Mesenchymal stem cell (in vitro differentiated cells and primary cell): Measurements from ENCODE around the gene MRPL19.
A peak's percentile ranks its signal among the peaks of the same experiment; 100 is the strongest.

Source experiments
- DNase-seq: peaks from one replicate; pipeline ENCODE4 v3.0.0-alpha.2; 2013
- H2AFZ ChIP-seq: one replicate; pipeline ENCODE4 v1.6.1; 2013; ENCODE audit warnings: low read depth, mild to moderate bottlenecking, control low read depth, inconsistent platforms, low read length, moderate library complexity
- H2AK5ac ChIP-seq: 2 replicates; pipeline ENCODE4 v1.6.1; 2013; ENCODE audit warnings: low read length, moderate library complexity, mild to moderate bottlenecking, inconsistent platforms; ENCODE audit not compliant: severe bottlenecking
- H2BK120ac ChIP-seq: one replicate; pipeline ENCODE4 v1.6.1; 2013; ENCODE audit warnings: low read depth, mild to moderate bottlenecking, inconsistent platforms, low read length, moderate library complexity
- H2BK12ac ChIP-seq, 2 experiments: one replicate each; pipeline ENCODE4 v1.6.1; 2013; ENCODE audit warnings: inconsistent platforms in 2 of 2, low read length in 2 of 2, mild to moderate bottlenecking in 2 of 2, moderate library complexity in 2 of 2, control low read depth in 1 of 2
- H2BK15ac ChIP-seq: one replicate; pipeline ENCODE4 v1.6.1; 2013; ENCODE audit warnings: mild to moderate bottlenecking, low read depth, inconsistent platforms; ENCODE audit not compliant: poor library complexity, severe bottlenecking
- H2BK5ac ChIP-seq: 2 replicates; pipeline ENCODE4 v1.6.1; 2013; ENCODE audit warnings: low read depth, mild to moderate bottlenecking, low read length, control low read depth, inconsistent platforms; ENCODE audit not compliant: poor library complexity, severe bottlenecking
- H3K14ac ChIP-seq, 2 experiments: one replicate each; pipeline ENCODE4 v1.6.1; 2013; ENCODE audit warnings: inconsistent platforms in 2 of 2, low read length in 2 of 2, control low read depth in 1 of 2, mild to moderate bottlenecking in 1 of 2, moderate library complexity in 1 of 2
- H3K18ac ChIP-seq, 2 experiments: one replicate each; pipeline ENCODE4 v1.6.1; 2013; ENCODE audit warnings: inconsistent platforms in 2 of 2, low read length in 2 of 2, control low read depth in 1 of 2, low read depth in 1 of 2, mild to moderate bottlenecking in 1 of 2
- H3K23ac ChIP-seq, 2 experiments: one replicate each; pipeline ENCODE4 v1.6.1; 2013; ENCODE audit warnings: inconsistent platforms in 2 of 2, low read length in 2 of 2, mild to moderate bottlenecking in 2 of 2, moderate library complexity in 2 of 2, control low read depth in 1 of 2
- H3K27ac ChIP-seq: 2 replicates; pipeline ENCODE4 v1.5.1; 2013; ENCODE audit warnings: mild to moderate bottlenecking, moderate library complexity, low read length, control low read depth, inconsistent platforms; ENCODE audit not compliant: poor library complexity, severe bottlenecking
- H3K27me3 ChIP-seq, 2 experiments: 2 replicates each; pipeline versions ENCODE4 v1.6.1 to v1.7.0; 2013; ENCODE audit warnings: low read length in 2 of 2, mild to moderate bottlenecking in 2 of 2, moderate library complexity in 2 of 2, control low read depth in 1 of 2, inconsistent platforms in 1 of 2; ENCODE audit not compliant: control insufficient read depth in 1 of 2, insufficient read depth in 1 of 2
- H3K36me3 ChIP-seq, 2 experiments: 2 replicates each; pipeline versions ENCODE4 v1.6.1 to v1.7.0; 2013; ENCODE audit warnings: low read length in 2 of 2, control low read depth in 1 of 2, inconsistent platforms in 1 of 2, low read depth in 1 of 2, mild to moderate bottlenecking in 1 of 2; ENCODE audit not compliant: insufficient read depth in 2 of 2, control insufficient read depth in 1 of 2
- H3K4ac ChIP-seq, 2 experiments: one replicate each; pipeline ENCODE4 v1.6.1; 2013; ENCODE audit warnings: inconsistent platforms in 2 of 2, low read length in 2 of 2, mild to moderate bottlenecking in 2 of 2, moderate library complexity in 2 of 2, control low read depth in 1 of 2, low read depth in 1 of 2
- H3K4me1 ChIP-seq: 2 replicates; pipeline ENCODE4 v1.6.1; 2013; ENCODE audit warnings: low read depth, low read length, control low read depth; ENCODE audit not compliant: control insufficient read depth, insufficient read depth
- H3K4me2 ChIP-seq: 2 replicates; pipeline ENCODE4 v1.6.1; 2013; ENCODE audit warnings: low read length, mild to moderate bottlenecking, inconsistent platforms; ENCODE audit not compliant: poor library complexity, severe bottlenecking
- H3K4me3 ChIP-seq, 2 experiments: 2 replicates each; pipeline versions ENCODE4 v1.5.1 to v1.7.0; 2013; ENCODE audit warnings: low read length in 2 of 2, mild to moderate bottlenecking in 2 of 2, control low read depth in 1 of 2, low read depth in 1 of 2; ENCODE audit not compliant: insufficient read depth in 1 of 2
- H3K79me1 ChIP-seq: replicated peaks from 2 replicates; pipeline ENCODE4 v1.6.1; 2013; ENCODE audit warnings: mild to moderate bottlenecking, control low read depth, low read length, inconsistent platforms; ENCODE audit not compliant: poor library complexity, severe bottlenecking
- H3K9ac ChIP-seq: 2 replicates; pipeline ENCODE4 v1.7.0; 2013; ENCODE audit warnings: mild to moderate bottlenecking, low read length, moderate library complexity
- H3K9me3 ChIP-seq: 2 replicates; pipeline ENCODE4 v1.7.0; 2013; ENCODE audit warnings: mild to moderate bottlenecking, low read length; ENCODE audit not compliant: control insufficient read depth
- H4K8ac ChIP-seq: one replicate; pipeline ENCODE4 v1.6.1; 2013; ENCODE audit warnings: inconsistent platforms, mild to moderate bottlenecking, low read length, moderate library complexity
- H4K91ac ChIP-seq: one replicate; pipeline ENCODE4 v1.6.1; 2013; ENCODE audit warnings: mild to moderate bottlenecking, low read length, inconsistent platforms
- WGBS: methylation state at CpG from one replicate; pipeline ENCODE4 v1.1.7; 2013; ENCODE audit warnings: mixed read lengths; 5-methylcytosine and 5-hydroxymethylcytosine counted together

The MRPL19 gene

DNA sequence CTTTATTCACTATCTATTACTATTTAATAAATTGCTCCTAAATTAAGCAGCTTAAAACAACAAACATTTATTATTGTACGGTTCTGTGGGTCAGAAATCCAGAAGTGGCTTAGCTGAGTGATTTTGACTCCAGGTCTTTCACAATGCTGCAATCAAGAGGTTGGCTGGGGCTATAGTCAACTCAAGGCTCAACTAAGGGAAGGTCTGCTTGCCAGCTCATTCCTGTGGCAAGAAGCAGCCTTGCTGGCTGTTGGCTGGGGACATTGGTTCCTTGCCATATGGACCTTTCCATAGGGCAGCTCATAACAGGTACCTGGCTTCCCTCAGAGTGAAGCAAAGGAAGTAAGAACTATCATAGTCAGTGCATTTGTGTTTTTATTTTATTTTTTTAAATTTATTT is 5.0 kb upstream of the MRPL19 start:
- no peaks in the 10 kb centered on the region for H3K9me3 ChIP-seq
- no peak overlapping the region for H2AFZ ChIP-seq
- no peak for DNase-seq
- 100% methylated on average over 1 of the region's 1 CpG for WGBS
- H3K23ac ChIP-seq = no peak overlapping the region
- H3K36me3 ChIP-seq = no peaks in the 10 kb centered on the region
- H3K79me1 ChIP-seq = peaks cover 4% of the 10 kb centered on the region
- peaks cover 2% of the 10 kb centered on the region for H3K4me1 ChIP-seq
- no peak overlapping the region for H3K4ac ChIP-seq
- no peak overlapping the region for H2AK5ac ChIP-seq
- H3K4me3 ChIP-seq = no peak overlapping the region
- H2BK5ac ChIP-seq = no peak overlapping the region
- H4K91ac ChIP-seq = no peak overlapping the region
- no peak overlapping the region for H3K18ac ChIP-seq
- no peak overlapping the region for H3K14ac ChIP-seq
- no peak overlapping the region for H3K27ac ChIP-seq
- H4K8ac ChIP-seq = no peak overlapping the region
- no peak overlapping the region for H3K9ac ChIP-seq
- no peak overlapping the region for H2BK15ac ChIP-seq
- H2BK120ac ChIP-seq = no peak overlapping the region
- H2BK12ac ChIP-seq = no peak overlapping the region
- peaks cover 9 to 12% of the 10 kb centered on the region in 2 experiments for H3K27me3 ChIP-seq
- H3K4me2 ChIP-seq = no peak overlapping the region

DNA sequence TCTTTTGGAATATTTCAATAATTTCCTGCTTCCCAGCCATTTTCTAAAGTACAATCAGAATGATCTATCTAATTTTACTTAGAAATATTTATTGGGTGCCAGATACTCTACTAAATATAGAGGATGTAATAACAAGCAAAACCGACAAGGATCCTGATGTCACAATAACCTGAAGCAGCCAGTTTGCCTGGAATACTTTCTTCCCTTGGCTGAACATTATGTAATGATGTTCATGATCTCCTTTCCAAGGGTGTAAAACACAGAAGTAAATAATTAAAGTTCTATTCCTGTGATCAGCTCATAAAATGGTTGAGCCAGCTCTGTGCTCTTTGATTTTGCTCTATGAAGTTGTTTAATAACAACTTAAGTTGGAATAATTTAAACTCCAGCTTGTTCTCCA is 2.6 kb upstream of the MRPL19 start:
- Histone ChIP-seq H4K91ac (no peak overlapping the region), H4K8ac (no peak overlapping the region), H2BK15ac (no peak overlapping the region), H3K9me3 (no peaks in the 10 kb centered on the region), H3K27ac (no peak overlapping the region), H3K27me3 (peaks cover 0 to 1% of the 10 kb centered on the region in 2 experiments), H3K18ac (no peak overlapping the region), H3K9ac (no peak overlapping the region), H3K23ac (no peak overlapping the region), H3K4me2 (no peak overlapping the region), H2BK120ac (no peak overlapping the region), H3K4me1 (peaks cover 2% of the 10 kb centered on the region), H3K79me1 (peaks cover 4% of the 10 kb centered on the region), H2BK12ac (no peak overlapping the region), H2BK5ac (no peak overlapping the region), H2AFZ (no peak overlapping the region), H3K4ac (no peak overlapping the region), H2AK5ac (no peak overlapping the region), H3K4me3 (no peak overlapping the region), H3K36me3 (peaks cover 4% of the 10 kb centered on the region in 2 experiments), H3K14ac (no peak overlapping the region)
- no peak for DNase-seq
- WGBS = no CpG with 5 or more reads among the region's 1 CpG

DNA sequence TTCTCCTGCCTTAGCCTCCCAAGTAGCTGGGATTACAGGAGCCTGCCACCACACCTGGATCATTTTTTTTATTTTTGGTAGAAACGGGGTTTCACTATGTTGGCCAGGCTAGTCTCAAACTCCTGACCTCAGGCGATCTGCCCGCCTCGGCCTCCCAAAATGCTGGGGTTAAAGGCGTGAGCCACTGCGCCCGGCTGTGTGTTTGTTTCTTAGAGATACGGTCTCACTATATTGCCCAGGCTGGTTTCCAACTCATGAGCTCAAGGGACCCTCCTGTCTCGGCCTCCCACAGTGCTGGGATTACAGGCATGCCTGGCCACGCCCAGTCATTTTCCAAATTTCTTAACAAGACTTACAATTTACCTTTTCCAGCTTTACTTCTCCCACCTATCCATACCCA is 940 bp upstream of the MRPL19 start:
- Histone ChIP-seq H3K79me1 (peaks cover 12% of the 10 kb centered on the region), H2BK12ac (no peak overlapping the region), H4K91ac (no peak overlapping the region), H3K4me2 (no peak overlapping the region), H3K23ac (no peak overlapping the region), H3K14ac (no peak overlapping the region), H3K4ac (no peak overlapping the region), H2BK5ac (no peak overlapping the region), H3K27me3 (no peaks in the 10 kb centered on the region), H3K4me3 (no peak overlapping the region), H3K18ac (no peak overlapping the region), H3K27ac (no peak overlapping the region), H2BK15ac (no peak overlapping the region), H3K4me1 (peaks cover 2% of the 10 kb centered on the region), H4K8ac (peak overlapping the region; percentile 99), H2AK5ac (no peak overlapping the region), H3K9me3 (no peaks in the 10 kb centered on the region), H2AFZ (no peak overlapping the region), H3K36me3 (peaks cover 7 to 21% of the 10 kb centered on the region in 2 experiments), H3K9ac (no peak overlapping the region), H2BK120ac (no peak overlapping the region)
- no peak for DNase-seq
- WGBS = 97% methylated on average over 10 of the region's 10 CpGs

DNA sequence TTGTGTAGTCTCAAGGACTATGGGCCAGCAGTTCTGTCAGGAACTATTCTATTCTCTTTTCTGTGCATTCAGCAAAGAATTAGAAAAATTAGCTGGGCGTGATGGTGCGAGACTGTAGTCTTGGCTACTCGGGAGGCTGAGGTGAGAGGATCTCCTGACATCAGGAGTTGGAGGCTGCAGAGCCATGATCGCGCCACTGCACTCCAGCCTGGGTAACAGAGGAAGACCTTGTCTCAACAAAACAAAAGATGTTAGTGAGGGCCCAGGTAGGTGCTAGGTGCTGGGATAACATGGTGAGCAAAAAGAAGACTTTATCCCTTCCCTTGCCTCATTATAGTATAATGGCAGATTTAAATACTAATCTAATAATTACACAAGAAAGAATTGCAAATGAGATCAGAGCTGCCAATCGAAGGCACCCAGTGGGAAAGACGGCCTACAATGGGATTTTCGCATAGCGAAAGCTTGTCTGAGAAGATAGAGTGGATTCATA is 447 bp upstream of the MRPL19 start:
- H4K91ac ChIP-seq = peak overlapping the region; percentile 65
- H3K36me3 ChIP-seq = peaks cover 12 to 26% of the 10 kb centered on the region in 2 experiments
- WGBS = 81% methylated on average over 9 of the region's 9 CpGs
- no peak overlapping the region for H2BK120ac ChIP-seq
- peak overlapping the region; percentile 16 for H3K27ac ChIP-seq
- H3K14ac ChIP-seq = no peak overlapping the region
- peak overlapping the region in 1 of 2 experiments; percentile 93 for H3K4me3 ChIP-seq
- no peak overlapping the region for H2BK5ac ChIP-seq
- H3K79me1 ChIP-seq = peaks cover 17% of the 10 kb centered on the region
- peak overlapping the region; percentile 74 for H3K4me2 ChIP-seq
- H3K4ac ChIP-seq = peak overlapping the region in 1 of 2 experiments; percentile 43
- H2BK12ac ChIP-seq = peak overlapping the region in 1 of 2 experiments; percentile 72
- peak overlapping the region; percentile 91 for H3K9ac ChIP-seq
- DNase-seq = no peak
- H3K18ac ChIP-seq = no peak overlapping the region
- no peak overlapping the region for H3K23ac ChIP-seq
- no peaks in the 10 kb centered on the region for H3K27me3 ChIP-seq
- H2BK15ac ChIP-seq = no peak overlapping the region
- peak overlapping the region; percentile 68 for H2AFZ ChIP-seq
- peaks cover 2% of the 10 kb centered on the region for H3K4me1 ChIP-seq
- peak overlapping the region; percentile 99 for H4K8ac ChIP-seq
- H2AK5ac ChIP-seq = no peak overlapping the region
- no peaks in the 10 kb centered on the region for H3K9me3 ChIP-seq
